Measurements from ENCODE around the gene CD2AP. TPM values are rescaled to one million over a fixed set of nuclear protein-coding genes. Genes with fewer than 3 reads are reported as not detected.
A peak's percentile ranks its signal among the peaks of the same experiment; 100 is the strongest.

Gene CD2AP
- total and polyA plus RNA-seq, 9 of the 15 experiments (the other 6 are each of a cell fraction or from before 2014, with no cell fraction given): 9.4 to 69.7 (median 38.7) TPM

GRCh38 chr6:47477497-47478232 is at the start of gene CD2AP (continued):
- TF ChIP-seq NFIC (IDR thresholded peaks at IDR 0.05) (peak; percentile 53), ZNF175 (CRISPR knock-in tag; IDR thresholded peaks at IDR 0.05; ENCODE audit: low read depth) (0 out of 2 replicates have a peak, but pooled peaks have one; percentile 37), BCOR (IDR thresholded peaks at IDR 0.05) (no peak), EZH2 (IDR thresholded peaks at IDR 0.05; ENCODE audit: borderline replicate concordance, low read depth, low read length) (no peak), NR1H2 (CRISPR knock-in tag; IDR thresholded peaks at IDR 0.05) (no peak), SRSF3 (IDR thresholded peaks at IDR 0.05; ENCODE audit: insufficient read depth, low read length) (no peak), NKRF (IDR thresholded peaks at IDR 0.05; ENCODE audit: borderline replicate concordance) (no peak), SRF (CRISPR knock-in tag; IDR thresholded peaks at IDR 0.05) (peak in 1 of 2 experiments; percentile 11; a peak in 1 of 4 replicates), ARID4B (CRISPR knock-in tag; IDR thresholded peaks at IDR 0.05) (peak; percentile 45; the same call in 1 of the 2 replicates), CTBP1 (IDR thresholded peaks at IDR 0.05; ENCODE audit: borderline replicate concordance) (peak; percentile 44), ZNF780A (CRISPR knock-in tag; IDR thresholded peaks at IDR 0.05) (no peak), BHLHE40 (IDR thresholded peaks at IDR 0.05; ENCODE audit: low read length) (0 out of 2 replicates have a peak, but pooled peaks have one; percentile 27), IRF9 (tag; IDR thresholded peaks at IDR 0.05) (no peak), NCOR1 (IDR thresholded peaks at IDR 0.05) (0 out of 2 replicates have a peak, but pooled peaks have one; percentile 8), MTA1 (IDR thresholded peaks at IDR 0.05; ENCODE audit: borderline replicate concordance) (0 out of 2 replicates have a peak, but pooled peaks have one; percentile 60)
